Measurements from ENCODE around the gene TENM4. TPM values are rescaled to one million over a fixed set of nuclear protein-coding genes. Genes with fewer than 3 reads are reported as not detected.

The TENM4 gene
- polyA plus RNA-seq, 1 of the 3 experiments (the other 2 are of a cell fraction), result 16.7 TPM

DNA sequence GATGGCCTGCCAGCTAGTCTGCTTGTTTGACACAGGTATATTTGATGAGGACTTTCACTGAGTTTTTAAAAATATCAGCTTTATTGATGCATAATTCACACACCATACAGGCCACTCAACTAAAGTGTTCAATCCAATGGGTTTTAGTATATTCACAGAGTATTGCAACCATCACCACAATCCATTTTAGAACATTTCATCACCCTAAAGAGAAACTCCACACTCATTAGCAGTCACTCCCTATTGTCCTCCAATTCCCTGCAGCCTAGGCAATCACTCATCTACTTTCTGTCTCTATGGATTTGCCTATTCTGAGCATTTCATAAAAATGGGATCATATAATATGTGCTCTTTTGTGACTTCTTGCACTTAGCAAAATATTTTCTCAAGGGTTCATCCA, 468.2 kb downstream of the TENM4 start:
- POLR2A ChIA-PET, result no interaction called here
- no peaks in the 10 kb centered on the region for H4K20me1 ChIP-seq (ENCODE audit: insufficient read depth)
- H3F3A ChIP-seq (replicated peaks; ENCODE audit: insufficient read depth), result no peaks in the 10 kb centered on the region
- H2AFZ ChIP-seq (ENCODE audit: low read depth), result no peak overlapping the region
- H3K9me2 ChIP-seq, result no peaks in the 10 kb centered on the region
- no peaks in the 10 kb centered on the region for H3K36me3 ChIP-seq (replicated peaks in 1 of 2; ENCODE audit: control insufficient read depth in 1 of 2, insufficient read depth in 2 of 2, low read length in 1 of 2)
- no peak for DNase-seq
- H3K9me3 ChIP-seq, result no peaks in the 10 kb centered on the region
- H3K27me3 ChIP-seq (ENCODE audit: insufficient read depth), result no peaks in the 10 kb centered on the region
- no peaks in the 10 kb centered on the region for H3K79me2 ChIP-seq (ENCODE audit: insufficient read depth)
- TF ChIP-seq, protein P1, sequence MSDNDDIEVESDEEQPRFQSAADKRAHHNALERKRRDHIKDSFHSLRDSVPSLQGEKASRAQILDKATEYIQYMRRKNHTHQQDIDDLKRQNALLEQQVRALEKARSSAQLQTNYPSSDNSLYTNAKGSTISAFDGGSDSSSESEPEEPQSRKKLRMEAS (IDR thresholded peaks at IDR 0.05; ENCODE audit: low read depth), result no peak
- TF ChIP-seq FOXJ3 (CRISPR knock-in tag; IDR thresholded peaks at IDR 0.05) (no peak), RXRA (IDR thresholded peaks at IDR 0.05; ENCODE audit: borderline replicate concordance, low read depth) (no peak), MXI1 (IDR thresholded peaks at IDR 0.05; ENCODE audit: low read depth, low read length) (no peak), RAD21 (IDR thresholded peaks at IDR 0.05; ENCODE audit: low read length) (no peak), FOSL2 (IDR thresholded peaks at IDR 0.05; ENCODE audit: borderline replicate concordance, low read depth) (no peak), FOXM1 (IDR thresholded peaks at IDR 0.05; ENCODE audit: low read depth) (no peak), SMC3 (IDR thresholded peaks at IDR 0.05; ENCODE audit: low read depth, low read length) (no peak), NFIC (IDR thresholded peaks at IDR 0.05; ENCODE audit: borderline replicate concordance) (no peak), ELF1 (IDR thresholded peaks at IDR 0.05) (no peak), RFX5 (IDR thresholded peaks at IDR 0.05; ENCODE audit: low read length) (no peak), SIN3A (IDR thresholded peaks at IDR 0.05; ENCODE audit: borderline replicate concordance, low read depth, low read length) (no peak)
- TF ChIP-seq, protein P2, sequence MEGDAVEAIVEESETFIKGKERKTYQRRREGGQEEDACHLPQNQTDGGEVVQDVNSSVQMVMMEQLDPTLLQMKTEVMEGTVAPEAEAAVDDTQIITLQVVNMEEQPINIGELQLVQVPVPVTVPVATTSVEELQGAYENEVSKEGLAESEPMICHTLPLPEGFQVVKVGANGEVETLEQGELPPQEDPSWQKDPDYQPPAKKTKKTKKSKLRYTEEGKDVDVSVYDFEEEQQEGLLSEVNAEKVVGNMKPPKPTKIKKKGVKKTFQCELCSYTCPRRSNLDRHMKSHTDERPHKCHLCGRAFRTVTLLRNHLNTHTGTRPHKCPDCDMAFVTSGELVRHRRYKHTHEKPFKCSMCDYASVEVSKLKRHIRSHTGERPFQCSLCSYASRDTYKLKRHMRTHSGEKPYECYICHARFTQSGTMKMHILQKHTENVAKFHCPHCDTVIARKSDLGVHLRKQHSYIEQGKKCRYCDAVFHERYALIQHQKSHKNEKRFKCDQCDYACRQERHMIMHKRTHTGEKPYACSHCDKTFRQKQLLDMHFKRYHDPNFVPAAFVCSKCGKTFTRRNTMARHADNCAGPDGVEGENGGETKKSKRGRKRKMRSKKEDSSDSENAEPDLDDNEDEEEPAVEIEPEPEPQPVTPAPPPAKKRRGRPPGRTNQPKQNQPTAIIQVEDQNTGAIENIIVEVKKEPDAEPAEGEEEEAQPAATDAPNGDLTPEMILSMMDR (IDR thresholded peaks at IDR 0.05), result no peak
- peaks cover 0 to 6% of the 10 kb centered on the region in 2 experiments; a peak in 1 of 4 replicates for H3K4me1 ChIP-seq (ENCODE audit: control insufficient read depth in 1 of 2, insufficient read depth in 2 of 2, low read depth in 1 of 2, low read length in 1 of 2)
- H3K4me3 ChIP-seq (ENCODE audit: low read depth in 2 of 2, low read length in 1 of 2), result no peak overlapping the region
- H3K4me2 ChIP-seq, result no peak overlapping the region
- CTCF ChIA-PET, result interaction anchor here (0.9 to 1.0 kb wide), 2 partner anchors 87 to 90 kb away, joined by 3 read pairs; no protein-coding TSS in a partner anchor
- H3K9ac ChIP-seq, result no peak overlapping the region
- no peak overlapping the region for H3K27ac ChIP-seq (ENCODE audit: low read depth in 2 of 2, low read length in 1 of 2)

DNA sequence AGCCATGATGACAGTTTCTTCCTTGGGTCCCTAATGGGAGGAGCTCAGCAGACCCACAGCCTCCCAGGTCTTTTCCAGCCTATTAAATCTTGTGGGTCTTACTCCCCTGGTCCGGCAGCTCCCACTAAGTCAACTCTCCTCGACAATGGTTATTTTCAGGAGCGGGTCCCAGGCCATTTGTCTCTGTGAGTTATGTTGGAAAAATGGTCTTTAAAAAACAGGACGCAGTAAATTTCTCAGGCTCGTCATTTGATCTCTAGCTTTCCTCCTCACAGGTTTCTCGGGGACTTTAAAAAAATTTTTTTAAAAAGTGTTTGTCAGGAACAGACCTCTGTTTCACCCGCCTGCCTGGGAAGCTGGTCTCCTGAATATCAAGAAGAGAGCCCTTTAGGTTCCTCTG, 468.7 kb downstream of the TENM4 start:
- Histone ChIP-seq H3F3A (replicated peaks; ENCODE audit: insufficient read depth) (no peaks in the 10 kb centered on the region), H4K20me1 (ENCODE audit: insufficient read depth) (no peaks in the 10 kb centered on the region), H3K4me2 (no peak overlapping the region), H3K4me3 (ENCODE audit: low read depth in 2 of 2, low read length in 1 of 2) (no peak overlapping the region), H3K9me2 (no peaks in the 10 kb centered on the region), H3K27me3 (ENCODE audit: insufficient read depth) (no peaks in the 10 kb centered on the region), H3K27ac (ENCODE audit: low read depth in 2 of 2, low read length in 1 of 2) (no peak overlapping the region), H3K79me2 (ENCODE audit: insufficient read depth) (no peaks in the 10 kb centered on the region), H3K36me3 (replicated peaks in 1 of 2; ENCODE audit: control insufficient read depth in 1 of 2, insufficient read depth in 2 of 2, low read length in 1 of 2) (no peaks in the 10 kb centered on the region), H3K9ac (no peak overlapping the region), H3K4me1 (ENCODE audit: control insufficient read depth in 1 of 2, insufficient read depth in 2 of 2, low read depth in 1 of 2, low read length in 1 of 2) (peaks cover 0 to 6% of the 10 kb centered on the region in 2 experiments; a peak in 1 of 4 replicates), H3K9me3 (no peaks in the 10 kb centered on the region), H2AFZ (ENCODE audit: low read depth) (no peak overlapping the region)
- TF ChIP-seq ELF1 (IDR thresholded peaks at IDR 0.05) (no peak), POLR2AphosphoS5 (IDR thresholded peaks at IDR 0.05; ENCODE audit: low read depth, low read length) (no peak), TEAD4 (IDR thresholded peaks at IDR 0.05; ENCODE audit: borderline replicate concordance, insufficient read depth) (no peak), CHD2 (IDR thresholded peaks at IDR 0.05; ENCODE audit: low read length, partially characterized antibody) (no peak), RAD21 (IDR thresholded peaks at IDR 0.05; ENCODE audit: low read length) (no peak), TAF1 (IDR thresholded peaks at IDR 0.05; ENCODE audit: borderline replicate concordance, low read depth, low read length) (no peak), SIN3A (IDR thresholded peaks at IDR 0.05; ENCODE audit: borderline replicate concordance, low read depth, low read length) (no peak), FOXM1 (IDR thresholded peaks at IDR 0.05; ENCODE audit: low read depth) (no peak), GATA2 (CRISPR knock-in tag; IDR thresholded peaks at IDR 0.05) (no peak), EZH2phosphoT487 (IDR thresholded peaks at IDR 0.05; ENCODE audit: borderline replicate concordance, low read depth) (no peak), NFIC (IDR thresholded peaks at IDR 0.05; ENCODE audit: borderline replicate concordance) (no peak), JUND (IDR thresholded peaks at IDR 0.05) (no peak), MEF2A (IDR thresholded peaks at IDR 0.05; ENCODE audit: borderline replicate concordance, low read depth) (no peak), YY1 (IDR thresholded peaks at IDR 0.05; ENCODE audit: low read depth) (no peak)
- TF ChIP-seq, protein P3, sequence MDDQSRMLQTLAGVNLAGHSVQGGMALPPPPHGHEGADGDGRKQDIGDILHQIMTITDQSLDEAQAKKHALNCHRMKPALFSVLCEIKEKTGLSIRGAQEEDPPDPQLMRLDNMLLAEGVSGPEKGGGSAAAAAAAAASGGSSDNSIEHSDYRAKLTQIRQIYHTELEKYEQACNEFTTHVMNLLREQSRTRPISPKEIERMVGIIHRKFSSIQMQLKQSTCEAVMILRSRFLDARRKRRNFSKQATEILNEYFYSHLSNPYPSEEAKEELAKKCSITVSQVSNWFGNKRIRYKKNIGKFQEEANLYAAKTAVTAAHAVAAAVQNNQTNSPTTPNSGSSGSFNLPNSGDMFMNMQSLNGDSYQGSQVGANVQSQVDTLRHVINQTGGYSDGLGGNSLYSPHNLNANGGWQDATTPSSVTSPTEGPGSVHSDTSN (IDR thresholded peaks at IDR 0.05), result no peak
- TF ChIP-seq, protein P4, sequence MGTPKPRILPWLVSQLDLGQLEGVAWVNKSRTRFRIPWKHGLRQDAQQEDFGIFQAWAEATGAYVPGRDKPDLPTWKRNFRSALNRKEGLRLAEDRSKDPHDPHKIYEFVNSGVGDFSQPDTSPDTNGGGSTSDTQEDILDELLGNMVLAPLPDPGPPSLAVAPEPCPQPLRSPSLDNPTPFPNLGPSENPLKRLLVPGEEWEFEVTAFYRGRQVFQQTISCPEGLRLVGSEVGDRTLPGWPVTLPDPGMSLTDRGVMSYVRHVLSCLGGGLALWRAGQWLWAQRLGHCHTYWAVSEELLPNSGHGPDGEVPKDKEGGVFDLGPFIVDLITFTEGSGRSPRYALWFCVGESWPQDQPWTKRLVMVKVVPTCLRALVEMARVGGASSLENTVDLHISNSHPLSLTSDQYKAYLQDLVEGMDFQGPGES (IDR thresholded peaks at IDR 0.05; ENCODE audit: low read depth, low read length), result no peak
- TF ChIP-seq, protein P5, sequence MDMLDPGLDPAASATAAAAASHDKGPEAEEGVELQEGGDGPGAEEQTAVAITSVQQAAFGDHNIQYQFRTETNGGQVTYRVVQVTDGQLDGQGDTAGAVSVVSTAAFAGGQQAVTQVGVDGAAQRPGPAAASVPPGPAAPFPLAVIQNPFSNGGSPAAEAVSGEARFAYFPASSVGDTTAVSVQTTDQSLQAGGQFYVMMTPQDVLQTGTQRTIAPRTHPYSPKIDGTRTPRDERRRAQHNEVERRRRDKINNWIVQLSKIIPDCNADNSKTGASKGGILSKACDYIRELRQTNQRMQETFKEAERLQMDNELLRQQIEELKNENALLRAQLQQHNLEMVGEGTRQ (IDR thresholded peaks at IDR 0.05; ENCODE audit: borderline replicate concordance, low read depth, low read length), result no peak
- ChIA-PET POLR2A (no interaction called here), CTCF (interaction anchor here (0.9 to 1.0 kb wide), 2 partner anchors 88 to 91 kb away, joined by 3 read pairs; no protein-coding TSS in a partner anchor)
- WGBS (ENCODE audit: low lambda C conversion rate), result 86% methylated on average over 7 of the region's 7 CpGs
- no peak for DNase-seq

Data from SK-N-SH (cell line).